AG04449 (cell line): ENCODE data around the gene GALNTL6.
"Not testable (repeated sequence)": the region's sequence is repeated elsewhere in the genome, so short reads cannot be mapped to it uniquely, and the experiment has no call there.

ENCODE experiments used
- CTCF ChIA-PET: fragments of 350-600 bp; formaldehyde crosslinking; extraction: SDS; loops from one replicate; lab custom pipeline; 2021; ENCODE audit warnings: antibody characterized with exemption; lab: Yijun Ruan, JAX
- POLR2A ChIA-PET: fragments of 400-600, 350-600 bp; formaldehyde crosslinking; extraction: SDS; loops from one replicate; lab custom pipeline; 2020; ENCODE audit warnings: antibody characterized with exemption, inconsistent platforms; lab: Yijun Ruan, JAX
- DNase-seq: peaks from one replicate; pipeline ENCODE4 v3.0.0-alpha.2; 2010; ENCODE audit warnings: low read depth, low spot score
- H3K4me3 ChIP-seq: 2 replicates; pipeline ENCODE4 v1.5.1; 2011; ENCODE audit warnings: low read depth, mild to moderate bottlenecking, control low read depth, low read length
- TF ChIP-seq, protein P1 (sequence below): IDR thresholded peaks from one replicate; pipeline ENCODE4 v1.5.1; 2011; ENCODE audit warnings: mild to moderate bottlenecking, moderate library complexity, low read length, control low read depth, inconsistent platforms; ENCODE audit not compliant: insufficient read depth; ENCODE audit errors: missing control alignments

GALNTL6 gene

DNA sequence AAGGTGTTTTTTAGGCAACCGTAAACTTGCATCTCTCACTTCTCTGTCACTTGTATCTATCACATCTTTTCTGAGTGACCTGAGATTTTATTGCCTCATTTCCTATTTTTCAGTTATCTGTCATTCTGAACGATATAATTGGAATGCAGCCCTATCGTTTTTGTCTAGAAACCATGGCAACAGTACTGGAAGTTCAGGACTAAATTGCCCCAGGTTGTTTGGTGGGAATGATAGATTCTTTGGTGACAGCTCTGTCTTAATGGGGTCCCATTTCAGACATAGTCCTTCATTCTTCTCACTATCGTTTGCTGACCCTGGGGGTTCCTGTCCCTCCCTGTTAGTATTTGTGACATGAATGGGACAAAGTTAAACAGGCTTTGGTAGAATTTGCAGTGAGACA, 1087.7 kb downstream of the GALNTL6 start:
- CTCF ChIA-PET, result no interaction called here

DNA sequence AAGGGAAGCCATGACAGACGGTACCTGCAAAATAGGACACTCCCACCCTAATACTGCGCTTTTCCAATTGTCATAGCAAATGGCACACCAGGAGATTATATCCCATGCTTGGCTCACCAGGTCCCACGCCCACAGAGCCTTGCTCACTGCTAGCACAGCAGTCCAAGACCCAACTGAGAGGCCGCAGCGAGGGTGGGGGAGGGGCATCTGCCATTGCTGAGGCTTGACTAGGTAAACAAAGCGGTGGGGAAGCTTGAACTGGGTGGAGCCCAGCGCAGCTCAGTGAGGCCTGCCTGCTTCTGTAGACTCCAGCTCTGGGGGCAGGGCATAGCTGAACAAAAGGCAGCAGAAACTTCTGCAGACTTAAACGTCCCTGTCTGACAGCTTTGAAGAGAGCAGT, 1099.3 kb downstream of the GALNTL6 start:
- CTCF ChIA-PET, H3K4me3 ChIP-seq, POLR2A ChIA-PET, DNase-seq: not testable (repeated sequence)

More for the DNA sequence above, 1087.7 kb downstream of the GALNTL6 start:
- H3K4me3 ChIP-seq, result no peak overlapping the region
- DNase-seq, result no peak
- POLR2A ChIA-PET, result no interaction called here
- TF ChIP-seq, protein P1, sequence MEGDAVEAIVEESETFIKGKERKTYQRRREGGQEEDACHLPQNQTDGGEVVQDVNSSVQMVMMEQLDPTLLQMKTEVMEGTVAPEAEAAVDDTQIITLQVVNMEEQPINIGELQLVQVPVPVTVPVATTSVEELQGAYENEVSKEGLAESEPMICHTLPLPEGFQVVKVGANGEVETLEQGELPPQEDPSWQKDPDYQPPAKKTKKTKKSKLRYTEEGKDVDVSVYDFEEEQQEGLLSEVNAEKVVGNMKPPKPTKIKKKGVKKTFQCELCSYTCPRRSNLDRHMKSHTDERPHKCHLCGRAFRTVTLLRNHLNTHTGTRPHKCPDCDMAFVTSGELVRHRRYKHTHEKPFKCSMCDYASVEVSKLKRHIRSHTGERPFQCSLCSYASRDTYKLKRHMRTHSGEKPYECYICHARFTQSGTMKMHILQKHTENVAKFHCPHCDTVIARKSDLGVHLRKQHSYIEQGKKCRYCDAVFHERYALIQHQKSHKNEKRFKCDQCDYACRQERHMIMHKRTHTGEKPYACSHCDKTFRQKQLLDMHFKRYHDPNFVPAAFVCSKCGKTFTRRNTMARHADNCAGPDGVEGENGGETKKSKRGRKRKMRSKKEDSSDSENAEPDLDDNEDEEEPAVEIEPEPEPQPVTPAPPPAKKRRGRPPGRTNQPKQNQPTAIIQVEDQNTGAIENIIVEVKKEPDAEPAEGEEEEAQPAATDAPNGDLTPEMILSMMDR, result no peak

DNA sequence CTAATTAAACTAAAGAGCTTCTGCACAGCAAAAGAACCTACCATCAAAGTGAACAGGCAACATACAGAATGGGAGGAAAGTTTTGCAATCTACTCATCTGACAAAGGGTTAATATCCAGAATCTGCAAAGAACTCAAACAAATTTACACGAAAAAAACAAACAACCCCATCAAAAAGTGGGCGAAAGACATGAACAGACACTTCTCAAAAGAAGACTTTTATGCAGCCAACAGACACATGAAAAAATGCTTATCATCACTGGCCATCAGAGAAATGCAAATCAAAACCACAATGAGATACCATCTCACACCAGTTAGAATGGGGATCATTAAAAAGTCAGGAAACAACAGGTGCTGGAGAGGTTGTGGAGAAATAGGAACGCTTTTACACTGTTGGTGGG, 1104.2 kb downstream of the GALNTL6 start:
- CTCF ChIA-PET, H3K4me3 ChIP-seq, DNase-seq, POLR2A ChIA-PET: not testable (repeated sequence)

DNA sequence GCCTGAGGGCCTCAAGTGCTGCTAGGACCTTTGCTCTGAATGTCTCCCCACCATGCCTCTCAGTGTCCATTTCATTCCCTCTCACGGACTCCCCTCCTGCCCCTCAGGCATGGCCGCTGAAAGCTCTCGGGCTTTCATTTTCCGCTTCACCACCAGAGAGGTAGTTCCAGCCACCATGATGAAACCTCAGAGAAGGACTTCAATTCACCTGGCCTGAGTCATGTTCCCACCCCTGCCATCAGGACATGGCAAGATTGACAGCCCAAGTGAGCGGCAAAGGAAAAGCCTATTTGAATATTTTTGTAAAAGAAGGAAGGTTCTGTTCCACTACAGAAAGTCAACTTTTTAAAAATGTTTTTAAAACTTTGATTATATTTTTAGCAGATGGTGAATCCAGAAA, 1106.1 kb downstream of the GALNTL6 start:
- TF ChIP-seq, protein P1, result no peak

DNA sequence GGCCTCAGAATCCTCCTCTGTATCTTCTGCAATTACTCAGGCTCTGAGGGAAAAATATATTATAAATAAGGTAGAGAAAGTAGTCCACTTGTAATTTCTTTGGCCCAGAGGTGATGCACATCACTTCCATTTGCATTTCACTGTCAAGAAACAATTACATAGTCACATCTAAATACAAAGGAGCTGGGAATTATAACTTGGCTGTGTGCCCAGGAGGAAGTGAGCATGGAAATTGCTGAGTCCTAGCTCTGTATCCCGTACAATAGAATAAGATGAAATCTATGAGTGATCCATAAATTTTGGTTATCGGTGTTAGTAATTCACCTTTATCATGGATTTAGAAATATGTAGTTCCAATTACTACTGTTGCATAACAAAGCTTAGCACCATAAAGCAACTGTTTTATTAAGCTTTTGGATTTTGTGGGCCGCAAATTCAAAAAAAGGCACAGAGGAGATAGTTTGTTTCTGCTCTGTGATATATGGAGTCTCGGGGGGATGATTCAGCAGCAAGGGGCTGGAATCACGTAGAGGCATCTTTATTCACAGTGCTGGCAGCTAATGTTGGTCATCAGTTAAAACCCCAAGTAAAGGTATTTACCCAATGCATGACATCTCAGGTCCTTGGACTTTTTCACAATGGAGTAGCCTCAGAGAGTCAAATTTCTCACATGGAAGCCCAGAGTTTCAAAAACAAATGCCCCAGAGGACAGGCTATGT, 1114.1 kb downstream of the GALNTL6 start:
- CTCF ChIA-PET, result no interaction called here
- no peak for DNase-seq
- H3K4me3 ChIP-seq, result no peak overlapping the region
- POLR2A ChIA-PET, result no interaction called here
- TF ChIP-seq, protein P1, result no peak

More for the DNA sequence above, 1106.1 kb downstream of the GALNTL6 start:
- no peak for DNase-seq
- ChIA-PET CTCF (no interaction called here), POLR2A (no interaction called here)
- H3K4me3 ChIP-seq, result no peak overlapping the region

DNA sequence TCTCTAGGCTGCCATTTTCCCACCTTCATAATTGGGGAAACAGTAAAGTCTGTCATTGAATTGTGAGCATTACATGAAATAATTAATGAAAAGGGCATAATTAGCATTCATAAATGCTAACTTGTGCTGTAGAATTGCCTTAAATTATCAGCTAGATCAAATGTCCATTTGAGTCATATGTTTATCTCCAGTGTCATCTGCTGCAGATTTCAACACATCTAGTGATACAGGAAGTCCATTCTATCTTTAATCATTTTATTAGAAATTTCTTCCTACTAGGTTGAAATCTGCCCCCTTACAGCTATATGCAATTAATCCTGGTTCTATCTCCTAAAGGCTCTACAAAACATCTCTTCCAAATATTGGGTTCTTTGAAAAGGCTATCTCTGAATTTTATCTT, 1115.1 kb downstream of the GALNTL6 start:
- CTCF ChIA-PET, result no interaction called here
- TF ChIP-seq, protein P1, result no peak
- H3K4me3 ChIP-seq, result no peak overlapping the region
- DNase-seq, result no peak
- POLR2A ChIA-PET, result no interaction called here

DNA sequence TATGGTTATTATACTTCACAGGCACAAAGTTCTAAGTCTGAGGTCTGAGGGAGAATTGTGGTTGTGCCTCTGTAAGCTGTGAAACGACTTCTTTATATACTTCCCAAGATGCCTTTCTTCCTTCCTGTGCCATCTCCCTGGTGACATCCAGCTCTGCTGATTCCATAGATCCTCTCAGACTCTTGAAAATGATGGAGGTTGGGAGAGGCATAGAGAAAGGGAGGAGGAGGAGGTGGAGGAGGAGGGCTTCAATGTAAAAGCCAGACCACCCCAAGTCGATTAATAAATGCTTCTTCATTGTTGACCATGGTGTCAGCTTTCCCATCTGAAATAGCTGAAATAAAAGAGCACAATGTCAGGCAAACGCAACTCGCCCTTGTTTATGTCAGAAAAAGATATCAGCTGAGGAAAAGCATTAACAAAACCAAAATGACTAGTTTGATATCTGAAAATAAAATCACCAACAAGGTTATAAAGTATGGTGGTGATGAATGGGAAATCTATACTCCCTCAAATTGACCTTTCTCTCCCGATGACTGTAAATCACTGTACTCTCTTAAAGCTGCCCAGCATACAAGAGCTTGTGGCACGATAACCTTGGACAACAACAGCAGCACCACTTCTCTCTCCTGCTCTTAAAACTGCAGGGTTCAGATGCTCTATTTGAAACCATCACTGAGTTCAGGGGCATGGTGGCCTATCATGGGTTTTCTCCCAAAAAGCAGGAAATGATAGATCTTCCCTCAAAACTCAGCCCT, 1125.0 kb downstream of the GALNTL6 start:
- CTCF ChIA-PET, result no interaction called here
- no peak for DNase-seq
- POLR2A ChIA-PET, result no interaction called here
- no peak overlapping the region for H3K4me3 ChIP-seq
- TF ChIP-seq, protein P1, result no peak
